AG20443 (cell line): Measurements from ENCODE around the gene TSPEAR.

Experiments
- DNase-seq: peaks from one replicate; pipeline ENCODE4 v3.0.0; 2012; ENCODE audit warnings: low spot score, mixed read lengths

Gene TSPEAR

GRCh38 chr21:44720170-44720569 lies 8.8 kb upstream of the TSPEAR start:
- DNase-seq: no peak

DNA sequence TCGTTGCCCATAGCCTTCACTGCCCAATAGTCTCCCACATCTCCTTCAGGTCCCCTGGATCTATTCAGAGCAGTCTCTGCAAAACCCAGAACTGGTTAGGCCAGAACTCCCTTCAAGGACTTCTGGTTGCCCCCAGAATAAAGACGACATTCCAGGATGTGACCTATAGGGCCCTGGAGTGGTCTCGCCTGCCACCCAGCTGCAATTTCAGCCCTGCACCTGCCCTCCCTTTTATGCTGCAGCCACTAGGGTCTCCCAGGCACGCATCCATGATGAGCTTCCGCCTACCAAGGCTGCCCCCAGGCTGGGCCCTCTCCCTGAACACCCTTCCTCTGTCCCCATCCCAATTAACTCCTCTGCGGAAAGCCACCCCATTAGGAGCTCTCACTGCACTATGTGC lies 7.2 kb upstream of the TSPEAR start:
- no peak for DNase-seq

- no peak for DNase-seq
Measured at GRCh38 chr21:44718093-44718492, 6.7 kb upstream of the TSPEAR start.

GRCh38 chr21:44716984-44717383 lies 5.6 kb upstream of the TSPEAR start:
- no peak for DNase-seq

GRCh38 chr21:44714905-44715304 lies 3.5 kb upstream of the TSPEAR start:
- no peak for DNase-seq

DNA sequence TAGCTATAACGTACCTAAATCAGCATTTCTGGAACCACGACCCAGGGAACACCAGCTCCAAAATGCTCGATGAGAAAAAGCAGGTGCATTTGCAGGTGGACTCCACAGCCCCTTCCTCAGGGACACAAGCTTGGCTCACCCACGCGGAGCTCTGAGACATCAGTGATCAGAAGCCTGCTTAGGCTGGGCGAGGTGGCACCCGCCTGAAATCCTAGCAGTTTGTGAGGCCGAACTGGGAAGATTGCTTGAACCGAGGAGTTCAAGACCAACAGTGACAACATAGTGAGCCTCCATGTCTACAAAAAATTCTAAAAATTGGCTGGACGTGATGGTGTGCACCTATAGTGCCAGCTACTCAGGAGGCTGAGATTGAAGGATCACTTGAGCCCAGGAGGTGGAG lies 2.5 kb upstream of the TSPEAR start:
- no peak for DNase-seq

GRCh38 chr21:44713130-44713529 lies 1.8 kb upstream of the TSPEAR start:
- no peak for DNase-seq

- DNase-seq: no peak
Measured at GRCh38 chr21:44712203-44713028, 1.0 kb upstream of the TSPEAR start.

- DNase-seq: no peak
Measured at GRCh38 chr21:44710756-44711326, 531 bp downstream of the TSPEAR start.

- DNase-seq: no peak
Measured at GRCh38 chr21:44710294-44710665, 1.1 kb downstream of the TSPEAR start.

DNA sequence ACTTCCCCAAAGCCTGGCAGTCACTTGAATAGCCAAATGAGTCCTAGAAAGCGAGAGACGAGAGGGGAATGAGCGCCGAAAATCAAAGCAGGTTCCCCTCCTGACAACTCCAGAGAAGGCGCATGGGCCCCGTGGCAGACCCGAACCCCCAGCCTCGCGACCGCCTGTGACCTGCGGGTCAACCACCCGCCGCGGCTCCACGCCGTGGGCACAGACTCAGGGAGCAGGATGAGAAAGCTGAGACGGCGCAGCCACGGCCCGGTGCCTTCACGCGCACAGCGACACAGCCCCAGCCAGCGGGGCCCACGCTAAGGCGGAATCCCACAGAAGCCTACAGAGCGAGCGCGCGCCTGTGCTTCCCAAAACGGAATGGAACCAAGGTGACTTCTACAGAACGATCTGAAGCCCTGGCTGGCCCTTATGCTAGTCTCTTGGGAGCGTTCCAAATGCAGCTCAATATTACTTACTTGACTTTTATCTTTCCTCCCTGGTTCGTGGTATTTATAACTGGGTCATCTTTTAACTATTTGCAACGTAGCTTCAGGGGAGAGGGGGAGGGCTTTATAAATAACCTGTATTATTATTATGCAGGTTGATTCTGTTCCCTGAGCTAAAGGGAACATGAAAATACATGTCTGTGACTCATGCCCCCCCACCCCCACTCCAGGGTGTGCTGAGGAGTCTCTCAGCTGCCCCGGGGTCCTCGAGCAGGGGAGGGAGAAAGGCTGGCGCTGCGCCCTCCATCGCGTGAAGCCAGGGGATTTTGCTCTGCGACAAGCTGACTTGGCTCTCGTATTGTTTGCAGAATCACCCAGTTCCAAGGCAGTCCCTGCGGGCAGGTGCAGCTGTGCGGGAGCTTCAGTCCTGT lies 1.7 kb downstream of the TSPEAR start:
- peak; percentile 20 for DNase-seq

DNA sequence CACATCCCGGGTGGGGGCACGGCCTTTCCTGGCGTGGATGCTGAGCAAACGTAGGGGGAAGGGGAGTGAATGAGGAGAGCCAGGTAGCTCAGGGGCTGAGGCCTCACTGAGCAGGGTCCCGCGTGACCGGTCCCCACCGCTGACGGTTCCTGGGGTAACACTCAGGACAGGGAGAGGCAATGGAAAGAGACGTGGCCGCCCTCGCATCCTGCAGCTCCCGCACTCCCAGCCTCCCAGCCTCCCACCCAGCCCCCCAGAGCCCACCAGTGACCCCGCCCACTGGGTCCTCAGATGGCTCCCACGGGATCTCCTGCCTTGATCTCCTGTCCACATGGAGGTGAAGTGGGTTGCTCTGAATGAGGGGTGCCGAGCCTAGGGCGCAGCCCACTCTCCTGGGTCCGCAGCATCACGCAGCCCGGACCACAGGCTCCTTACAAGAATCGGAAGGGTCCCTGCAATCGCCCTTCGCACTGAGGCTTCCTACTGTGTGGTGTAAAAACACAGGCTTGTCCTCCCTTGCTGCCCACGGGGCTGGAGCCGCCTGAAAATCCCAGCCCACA lies 2.4 kb downstream of the TSPEAR start:
- peak; percentile 10 for DNase-seq

GRCh38 chr21:44708213-44708865 lies 3.0 kb downstream of the TSPEAR start:
- peak; percentile 12 for DNase-seq

DNA sequence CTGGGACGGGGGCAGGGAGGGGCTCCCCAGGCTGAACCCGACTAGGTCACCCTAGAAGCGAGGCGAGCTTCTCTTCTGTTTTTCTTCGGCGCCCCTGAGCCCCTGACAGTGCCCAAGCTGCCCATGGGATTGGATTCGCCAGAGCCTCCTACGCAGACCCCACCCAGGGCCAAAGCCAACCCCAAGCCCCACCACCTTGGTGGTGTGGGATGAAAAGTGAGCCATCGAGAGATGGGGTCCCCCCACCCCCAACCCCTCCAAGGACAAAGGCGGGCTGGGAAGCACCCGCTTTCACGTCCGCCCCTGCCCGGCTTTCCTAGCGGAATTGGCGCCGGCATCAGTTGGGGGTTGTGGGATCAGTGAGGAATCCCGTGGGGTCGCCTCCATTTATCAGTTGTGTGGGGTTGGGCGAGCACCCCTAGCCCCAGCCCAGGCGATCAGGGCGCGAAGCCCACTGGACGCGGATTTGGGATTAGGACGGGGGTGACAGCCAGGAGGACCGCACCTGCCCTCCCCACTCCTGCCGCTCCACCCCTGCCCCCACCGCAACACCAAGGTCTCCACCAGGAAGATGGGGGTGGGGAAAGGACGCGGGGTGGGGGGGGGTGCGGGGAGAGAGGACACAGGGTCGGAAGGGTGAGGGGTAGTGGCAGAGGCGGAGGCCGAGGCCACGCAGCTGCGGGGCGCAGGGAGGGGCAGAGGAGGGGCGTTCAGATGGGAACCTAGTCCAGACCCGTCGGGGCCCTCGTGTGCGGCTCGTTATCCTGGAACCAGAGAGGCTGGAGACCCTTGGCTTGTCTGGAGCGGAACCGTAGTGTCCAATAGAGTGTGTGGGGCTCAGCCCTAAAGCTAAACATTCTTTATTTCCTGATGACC lies 4.4 kb downstream of the TSPEAR start:
- DNase-seq: peak; percentile 9

DNA sequence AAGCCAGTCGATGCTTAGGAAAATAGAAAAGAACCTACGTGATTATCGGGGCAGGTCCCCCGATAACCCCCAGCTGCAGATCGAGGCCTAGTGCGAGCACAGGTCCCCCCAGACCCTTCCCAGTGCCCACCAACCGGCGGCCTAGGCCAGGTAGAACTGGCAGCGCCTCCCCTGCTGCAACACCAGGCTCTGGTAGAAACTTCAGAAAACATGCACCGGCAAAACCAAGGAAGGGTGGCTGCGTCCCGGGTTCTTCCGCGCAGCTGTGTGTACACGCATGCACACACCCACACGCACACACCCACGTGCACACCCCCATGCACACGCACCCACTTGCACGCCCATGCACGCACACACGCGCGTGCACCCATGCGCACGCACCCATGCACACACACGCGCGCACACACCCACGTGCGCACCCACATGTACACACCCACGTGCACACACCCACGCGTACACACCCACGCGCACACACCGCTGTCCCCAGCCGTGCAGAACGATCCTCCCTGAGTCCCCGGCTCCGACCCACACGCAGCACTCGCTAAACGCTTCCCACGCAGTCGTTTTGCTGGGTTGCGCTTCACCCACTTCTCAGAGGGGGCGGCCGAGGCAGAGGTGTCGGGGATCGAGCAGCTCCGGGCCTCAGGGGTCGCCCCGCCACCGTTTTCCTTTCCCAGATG lies 5.2 kb downstream of the TSPEAR start:
- peak; percentile 4 for DNase-seq

- DNase-seq: no peak
Measured at GRCh38 chr21:44704636-44705001, 6.8 kb downstream of the TSPEAR start.

- no peak for DNase-seq
Measured at GRCh38 chr21:44703731-44704635, 7.4 kb downstream of the TSPEAR start.

DNA sequence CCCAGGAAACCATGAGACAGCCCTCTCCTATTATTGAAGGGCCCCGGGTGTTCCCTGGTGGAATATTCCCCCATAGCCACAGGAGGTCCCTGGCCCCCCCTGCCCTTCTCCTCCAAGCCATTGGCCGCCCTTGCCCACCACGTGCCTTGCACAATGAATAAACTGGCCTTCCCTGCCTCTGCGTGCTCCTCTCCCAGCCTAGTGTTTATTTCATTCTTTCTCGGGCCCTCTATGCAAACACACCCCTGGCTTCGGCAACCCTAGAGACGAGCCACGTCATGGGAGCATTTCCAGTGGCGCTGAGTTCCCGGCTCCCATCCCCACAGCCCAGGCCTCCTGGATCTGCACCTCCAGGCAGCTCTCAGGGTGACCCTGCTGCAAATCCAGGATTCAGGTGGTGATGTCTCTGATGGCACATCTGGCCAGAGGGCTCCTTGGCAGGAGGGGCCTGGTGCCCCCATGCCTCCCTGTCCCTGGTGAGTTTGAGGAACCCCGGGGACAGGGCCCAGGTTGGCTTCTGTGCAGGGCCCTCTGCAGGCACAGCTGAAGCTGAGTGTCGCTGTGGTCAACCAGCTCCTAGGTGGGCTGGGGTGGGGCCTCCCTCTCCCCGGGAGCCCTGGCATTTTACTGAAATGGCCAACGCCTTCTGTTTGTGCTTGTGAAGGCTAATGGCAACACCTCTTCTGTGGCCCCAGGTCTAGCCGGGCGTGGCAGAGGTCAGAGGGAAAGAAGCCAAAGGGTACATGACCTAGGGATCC lies 8.2 kb downstream of the TSPEAR start:
- no peak for DNase-seq
